Measurements from ENCODE around the gene HNF1B.

HNF1B gene

GRCh38 chr17:37664214-37664613 lies 80.6 kb downstream of the HNF1B start:
- DNase-seq, result no peak

GRCh38 chr17:37662353-37662752 lies 82.5 kb downstream of the HNF1B start:
- no peak for DNase-seq

- DNase-seq, result no peak
Measured at GRCh38 chr17:37661400-37662014, 83.4 kb downstream of the HNF1B start.

- no peak for DNase-seq
Measured at GRCh38 chr17:37659925-37660324, 84.9 kb downstream of the HNF1B start.

DNA sequence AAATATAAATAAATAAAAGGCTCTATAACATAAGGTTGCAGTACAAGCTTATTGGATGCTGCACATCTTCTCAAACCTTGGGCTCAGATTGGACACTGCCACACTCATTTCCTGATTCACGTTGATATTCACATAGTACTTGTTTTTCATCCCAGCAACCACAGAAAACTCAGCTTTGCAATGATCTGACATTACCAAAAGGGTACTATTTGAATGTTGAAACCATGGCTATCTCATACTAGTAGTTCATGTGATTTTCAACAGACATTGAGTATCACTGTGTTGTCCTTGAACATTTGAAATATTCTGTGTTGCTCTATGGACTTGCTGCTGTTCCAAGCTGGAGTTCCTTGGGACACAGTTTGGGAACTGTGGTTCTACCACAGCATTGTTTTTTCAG lies 87.7 kb downstream of the HNF1B start:
- DNase-seq, result no peak

- no peak for DNase-seq
Measured at GRCh38 chr17:37651849-37652248, 93.0 kb downstream of the HNF1B start.

GRCh38 chr17:37650419-37651003 lies 94.3 kb downstream of the HNF1B start:
- DNase-seq, result no peak

- no peak for DNase-seq
Measured at GRCh38 chr17:37648555-37648954, 96.3 kb downstream of the HNF1B start.

- no peak for DNase-seq
Measured at GRCh38 chr17:37647856-37648255, 97.0 kb downstream of the HNF1B start.

DNA sequence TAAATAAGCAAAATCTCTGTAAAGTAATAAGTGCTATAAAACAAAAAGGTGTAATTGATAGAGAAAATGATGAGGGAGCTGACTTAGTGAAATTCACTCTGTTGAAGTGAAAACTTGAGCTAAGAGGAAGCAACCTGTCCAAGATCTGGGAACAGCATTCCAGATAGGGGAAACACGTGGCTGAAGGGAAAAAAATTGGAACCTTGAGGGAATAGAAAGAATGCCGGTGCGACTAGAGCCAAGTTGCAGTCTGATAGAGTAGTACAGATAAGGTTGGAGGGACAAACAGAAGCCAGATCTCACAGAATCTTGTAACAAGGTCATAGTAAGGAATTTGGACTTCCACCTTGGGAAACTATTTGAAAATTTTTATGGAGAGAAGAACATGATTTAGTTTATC lies 101.0 kb downstream of the HNF1B start:
- no peak for DNase-seq

- peak; percentile 91 for DNase-seq
Measured at GRCh38 chr17:37643118-37643766, 101.6 kb downstream of the HNF1B start, which contains the start of gene DDX52. Gene DDX52, minus strand, starts transcription at chr17:37643446. Its CDS starts 26 bp downstream, at chr17:37643420.

- no peak for DNase-seq
Measured at GRCh38 chr17:37642681-37643080, 102.2 kb downstream of the HNF1B start.

GRCh38 chr17:37640015-37640414 lies 104.8 kb downstream of the HNF1B start:
- DNase-seq, result no peak

- DNase-seq, result no peak
Measured at GRCh38 chr17:37637956-37638355, 106.9 kb downstream of the HNF1B start.

Measured in CD4-positive, alpha-beta T cell treated with Interferon gamma for 1 hour (primary cell).